ENCODE results near the gene KLHDC10.
"Not testable (repeated sequence)": the region's sequence is repeated elsewhere in the genome, so short reads cannot be mapped to it uniquely, and the experiment has no call there.

The KLHDC10 gene

DNA sequence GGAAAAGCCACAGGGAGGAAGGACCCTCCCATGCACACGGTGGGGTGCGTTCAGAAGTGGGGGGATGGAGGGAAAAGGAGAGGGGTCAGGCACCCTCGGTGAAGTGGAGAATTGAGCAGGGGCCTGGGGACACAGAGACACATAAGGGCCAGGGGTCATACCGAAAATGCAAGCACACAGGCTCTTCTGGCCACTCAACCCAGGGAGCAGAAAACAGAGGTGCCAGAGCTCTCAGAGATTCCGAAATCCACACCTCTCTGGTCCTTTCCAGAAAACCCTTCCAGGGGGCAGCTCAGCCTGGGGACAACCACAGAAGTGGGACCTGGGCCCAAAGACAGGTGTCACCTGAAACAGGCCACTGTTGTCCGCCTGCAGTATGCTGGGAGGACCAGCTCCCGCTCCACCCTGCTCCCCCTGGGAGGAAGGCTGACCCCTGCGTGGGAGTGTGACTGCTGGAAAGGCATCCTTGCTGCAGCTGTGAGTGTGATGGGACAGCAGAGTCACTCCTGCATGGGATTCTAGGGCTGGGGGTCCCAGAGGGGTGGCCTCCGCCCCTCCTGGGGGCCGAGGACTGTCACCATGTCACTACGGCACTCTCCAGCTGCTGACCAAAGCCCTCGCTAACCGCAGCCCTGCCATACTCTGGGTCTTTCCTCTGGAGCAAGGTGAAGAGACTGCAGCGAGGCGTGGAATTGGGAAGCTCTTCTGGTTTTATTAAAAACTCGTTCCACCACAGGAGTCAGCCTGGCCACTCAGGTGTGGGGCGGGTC lies 71.7 kb downstream of the KLHDC10 start:
- DNase-seq (ENCODE audit: low spot score): no peak

GRCh38 chr7:130142654-130143333 lies 72.5 kb downstream of the KLHDC10 start:
- no peak for DNase-seq (ENCODE audit: low spot score)

DNA sequence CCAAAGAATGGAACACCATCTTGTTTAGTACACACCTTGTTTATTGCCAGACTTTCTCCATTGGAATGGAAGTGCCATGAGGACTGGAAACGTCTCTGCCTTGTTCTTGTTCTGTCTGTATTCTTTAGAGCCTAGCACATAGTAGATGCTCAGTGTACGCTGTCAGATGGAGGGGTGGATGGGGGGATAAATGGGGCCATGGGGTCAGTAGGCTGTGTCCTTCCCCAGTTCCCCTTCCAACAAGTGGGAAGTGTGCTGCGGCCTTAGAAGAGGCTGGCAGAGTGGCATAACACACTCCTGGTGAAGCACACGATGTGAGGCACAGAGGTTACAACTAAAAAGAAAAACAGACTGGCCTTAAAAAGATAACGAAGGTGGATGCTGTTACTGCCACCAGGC lies 73.0 kb downstream of the KLHDC10 start:
- no peak for DNase-seq (ENCODE audit: low spot score)

DNA sequence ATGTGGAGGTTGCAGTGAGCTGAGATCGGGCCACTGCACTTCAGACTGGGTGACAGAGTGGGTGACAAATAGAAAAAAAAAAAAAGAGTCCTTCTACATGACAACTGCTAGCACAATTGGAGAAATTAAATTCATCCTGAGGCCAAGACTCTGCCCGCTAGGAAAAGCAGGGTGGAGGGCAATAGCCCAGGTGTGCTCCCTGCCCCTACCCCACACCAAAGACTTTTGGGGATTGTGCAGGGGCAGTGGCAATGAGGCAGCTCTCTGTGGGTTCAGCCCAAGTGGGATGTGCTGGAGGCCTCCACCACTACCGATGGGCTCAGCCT lies 73.6 kb downstream of the KLHDC10 start:
- DNase-seq (ENCODE audit: low spot score): no peak

DNA sequence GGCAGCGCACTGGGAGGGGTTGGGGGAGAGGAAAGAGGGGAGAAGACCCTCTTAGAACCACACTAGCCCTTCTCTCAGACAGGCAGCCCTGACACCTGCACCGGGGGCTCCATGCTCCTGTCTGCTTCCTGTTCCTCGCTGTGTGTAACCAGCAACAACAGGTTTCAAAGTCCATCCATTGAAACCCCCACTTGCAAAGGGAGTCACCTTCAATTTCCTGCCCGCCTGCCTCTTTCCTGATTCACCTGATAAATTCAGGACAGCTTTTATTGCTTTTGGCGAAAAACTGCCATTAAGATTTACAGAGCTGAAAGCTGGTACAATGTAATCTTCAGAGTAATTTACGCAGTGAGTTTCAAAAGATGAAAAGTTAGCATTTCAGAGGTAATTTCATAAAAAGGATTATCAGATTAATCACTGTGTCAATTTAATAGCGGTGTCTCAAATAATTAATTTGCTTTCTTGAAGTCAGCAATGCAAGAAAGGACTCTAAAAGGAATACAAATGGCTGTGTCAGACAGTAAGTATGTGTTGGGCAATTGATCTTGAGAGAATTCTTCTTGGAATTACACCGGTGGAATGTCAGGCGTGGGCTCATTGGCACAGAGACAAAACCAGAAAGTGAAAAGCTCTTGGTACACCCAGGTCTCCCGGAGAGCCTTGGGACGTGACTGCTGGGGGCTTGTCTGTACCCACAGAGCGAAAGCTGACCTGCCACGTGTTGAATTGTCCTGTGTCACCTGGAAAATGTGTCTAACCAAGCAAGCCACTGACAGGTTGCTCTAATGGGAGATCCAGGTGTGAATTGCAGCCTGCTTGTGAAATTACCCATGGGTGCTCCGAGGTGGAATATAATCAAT lies 74.2 kb downstream of the KLHDC10 start:
- DNase-seq (ENCODE audit: low spot score): peak; percentile 55

DNA sequence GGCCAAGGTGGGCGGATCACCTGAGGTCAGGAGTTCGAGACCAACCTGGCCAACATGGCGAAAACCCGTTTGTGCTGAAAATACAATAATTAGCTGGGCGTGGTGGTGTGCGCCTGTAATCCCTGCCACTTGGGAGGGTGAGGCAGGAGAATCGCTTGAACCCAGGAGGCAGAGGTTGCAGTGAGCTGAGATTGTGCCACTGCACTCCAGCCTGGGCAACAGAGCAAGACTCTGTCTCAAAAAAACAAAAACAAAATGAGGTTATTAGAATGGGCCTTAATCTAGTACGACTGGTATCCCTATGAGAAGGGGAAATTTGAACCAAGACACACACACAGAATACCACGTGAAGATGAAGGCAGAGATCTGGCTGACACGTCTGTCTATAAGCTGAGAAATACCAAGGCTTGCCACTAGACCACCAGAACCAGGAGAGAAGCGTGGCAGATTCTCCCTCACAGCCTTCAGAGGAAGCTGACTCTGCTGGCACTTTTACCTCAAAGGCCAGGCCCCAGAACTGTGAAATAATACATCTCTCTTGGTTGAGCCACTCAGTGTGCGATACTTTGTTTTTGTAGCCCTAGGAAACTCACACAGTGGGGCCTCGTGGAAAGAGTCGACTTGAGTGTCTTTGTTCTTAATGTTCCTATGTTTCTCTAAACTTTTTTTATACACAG lies 75.2 kb downstream of the KLHDC10 start:
- no peak for DNase-seq (ENCODE audit: low spot score)

DNA sequence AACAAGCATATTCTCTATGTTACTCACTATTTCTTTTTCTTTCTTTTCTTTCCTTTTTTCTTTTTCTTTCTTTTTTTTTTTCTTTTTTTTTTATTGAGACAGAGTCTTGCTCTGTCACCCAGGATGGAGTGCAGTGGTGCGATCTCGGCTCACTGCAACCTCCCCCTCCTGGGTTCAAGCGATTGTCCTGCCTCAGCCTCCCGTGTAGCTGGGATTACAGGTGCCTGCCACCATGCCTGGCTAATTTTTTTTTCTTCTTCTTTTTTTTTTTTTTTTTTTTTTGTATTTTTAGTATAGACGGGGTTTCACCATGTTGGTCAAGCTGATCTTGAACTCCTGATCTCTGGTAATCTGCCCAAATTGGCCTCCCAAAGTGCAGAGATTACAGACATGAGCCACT lies 75.8 kb downstream of the KLHDC10 start:
- not testable (repeated sequence) for DNase-seq (ENCODE audit: low spot score)

DNA sequence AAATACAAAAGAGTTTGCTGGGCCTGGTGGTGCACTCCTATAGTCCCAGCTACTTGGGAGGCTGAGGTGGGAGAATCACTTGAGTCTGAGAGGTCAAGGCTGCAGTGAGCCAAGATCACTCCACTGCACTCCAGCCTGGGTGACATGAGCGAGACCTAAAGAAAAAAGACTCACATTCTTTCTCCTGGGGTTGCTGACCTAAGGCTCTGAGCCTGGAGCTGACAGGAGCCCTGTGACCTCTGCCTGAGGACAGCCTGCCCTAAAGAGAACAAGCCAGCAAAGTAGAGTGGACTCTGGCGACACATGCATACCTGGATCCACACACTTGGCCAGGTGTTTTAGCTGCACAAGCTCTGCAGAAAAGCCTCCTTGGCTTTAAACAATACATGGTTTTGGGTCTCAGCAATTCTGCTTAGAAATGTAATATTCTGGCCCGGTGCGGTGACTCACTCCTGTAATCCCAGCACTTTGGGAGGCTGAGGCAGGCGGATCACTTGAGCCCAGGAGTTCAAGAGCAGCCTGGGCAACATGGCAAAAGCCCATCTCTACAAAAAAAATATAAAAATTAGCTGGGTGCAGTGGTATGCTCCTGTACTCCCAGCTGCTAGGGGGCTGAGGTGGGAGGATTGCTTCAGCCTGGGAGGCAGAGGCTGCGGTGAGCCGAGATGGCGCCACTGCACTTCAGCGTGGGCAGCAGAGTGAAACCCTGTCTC lies 76.5 kb downstream of the KLHDC10 start:
- DNase-seq (ENCODE audit: low spot score): no peak

DNA sequence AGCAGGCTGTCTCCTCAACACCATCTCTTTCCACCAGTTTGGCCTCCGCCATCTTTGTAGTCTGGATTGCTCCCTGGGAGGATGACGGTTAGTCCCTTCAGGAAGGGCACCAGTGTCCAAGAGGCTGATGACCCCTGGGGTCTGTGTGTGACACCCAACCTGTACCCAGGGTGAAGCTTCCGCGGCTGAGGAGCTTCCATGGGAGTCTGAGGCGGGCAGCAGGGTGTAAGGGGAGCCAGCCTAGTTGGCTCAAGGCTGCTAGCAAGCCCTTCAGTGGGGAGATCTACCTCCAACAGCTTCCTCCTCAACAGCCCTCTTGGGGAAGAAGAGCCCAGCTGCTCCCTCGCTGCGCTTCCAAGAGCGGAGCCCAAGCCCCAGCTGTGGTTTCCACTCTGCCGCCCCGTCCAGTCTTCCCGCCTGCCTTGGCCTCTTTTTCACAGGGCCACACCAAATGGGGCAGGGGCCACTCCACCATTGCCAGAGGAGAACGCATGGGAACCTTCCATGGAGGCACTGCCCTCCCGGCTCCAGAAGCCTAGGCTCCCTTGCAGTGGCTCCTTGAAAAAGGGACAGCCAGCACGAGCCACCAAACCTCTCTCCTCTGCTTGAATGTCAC lies 77.5 kb downstream of the KLHDC10 start:
- DNase-seq (ENCODE audit: low spot score): no peak

- DNase-seq (ENCODE audit: low spot score): no peak
Observed at GRCh38 chr7:130148561-130148960, 78.2 kb downstream of the KLHDC10 start.

DNA sequence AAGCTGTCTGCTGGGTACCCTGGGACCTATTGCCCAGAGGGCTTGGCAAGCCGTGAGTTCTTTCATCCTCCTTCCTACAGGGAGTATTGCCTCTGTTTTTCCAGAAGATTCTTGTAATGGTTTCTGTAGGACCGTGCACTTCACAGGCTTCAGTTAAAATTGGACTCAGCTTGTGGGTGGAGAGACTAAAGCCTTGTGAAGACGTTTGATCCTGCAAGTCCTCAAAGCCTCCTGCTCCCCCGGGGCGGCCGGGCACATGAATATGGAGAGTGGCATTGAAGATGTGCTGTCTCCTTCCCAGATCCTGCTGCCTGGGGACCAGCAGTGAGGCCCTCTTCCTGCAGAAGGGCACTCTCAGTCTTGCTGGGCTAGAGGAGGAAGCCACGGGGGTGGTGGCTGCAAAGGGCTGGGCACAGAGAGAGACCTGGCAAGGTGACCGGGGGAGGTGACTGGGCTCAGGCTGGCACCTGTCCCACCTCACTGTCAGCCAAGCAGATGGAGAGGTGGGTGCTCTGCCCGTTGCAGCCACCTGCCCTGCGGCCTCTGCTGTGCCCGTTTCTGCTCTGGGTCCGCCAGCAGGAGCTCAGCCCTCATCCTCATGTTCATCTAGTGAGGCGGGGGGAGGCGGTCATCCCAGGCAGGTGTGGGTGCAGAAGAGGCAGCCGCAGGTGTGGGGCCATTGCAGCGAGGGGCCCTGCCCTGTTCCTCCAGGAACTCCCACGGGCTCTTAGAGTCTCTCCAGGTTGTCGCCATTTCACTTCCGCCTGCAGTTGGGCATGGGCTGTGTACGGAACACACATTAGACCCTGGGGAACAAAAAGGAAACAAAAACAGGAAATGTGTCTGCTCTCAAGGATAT lies 79.2 kb downstream of the KLHDC10 start:
- no peak for DNase-seq (ENCODE audit: low spot score)

- DNase-seq (ENCODE audit: low spot score): no peak
Observed at GRCh38 chr7:130150587-130150986, 80.3 kb downstream of the KLHDC10 start.

GRCh38 chr7:130151591-130152492 lies 81.5 kb downstream of the KLHDC10 start:
- peak; percentile 85 for DNase-seq (ENCODE audit: low spot score)

- DNase-seq (ENCODE audit: low spot score): no peak
Observed at GRCh38 chr7:130152493-130153210, 82.3 kb downstream of the KLHDC10 start.

- no peak for DNase-seq (ENCODE audit: low spot score)
Observed at GRCh38 chr7:130153211-130153908, 83.0 kb downstream of the KLHDC10 start.

DNA sequence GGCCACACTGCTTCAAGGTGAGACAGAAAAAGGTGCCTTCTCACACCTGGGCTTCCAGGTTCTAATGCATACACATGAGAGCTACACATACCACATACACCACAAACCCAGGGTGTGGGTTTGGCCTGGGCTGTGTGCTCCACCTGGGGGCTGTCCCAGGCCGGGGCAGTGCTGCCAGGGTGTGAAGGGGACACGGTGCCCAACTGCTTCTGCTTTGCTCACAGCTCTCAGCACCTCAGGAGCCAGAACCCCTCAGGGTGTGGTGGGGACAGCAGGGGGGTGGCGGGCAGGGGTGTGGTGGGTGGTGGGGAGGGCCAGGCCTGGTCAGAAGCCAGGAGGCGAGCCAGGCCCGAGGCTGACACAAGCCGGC lies 83.8 kb downstream of the KLHDC10 start:
- peak; percentile 63 for DNase-seq (ENCODE audit: low spot score)

DNA sequence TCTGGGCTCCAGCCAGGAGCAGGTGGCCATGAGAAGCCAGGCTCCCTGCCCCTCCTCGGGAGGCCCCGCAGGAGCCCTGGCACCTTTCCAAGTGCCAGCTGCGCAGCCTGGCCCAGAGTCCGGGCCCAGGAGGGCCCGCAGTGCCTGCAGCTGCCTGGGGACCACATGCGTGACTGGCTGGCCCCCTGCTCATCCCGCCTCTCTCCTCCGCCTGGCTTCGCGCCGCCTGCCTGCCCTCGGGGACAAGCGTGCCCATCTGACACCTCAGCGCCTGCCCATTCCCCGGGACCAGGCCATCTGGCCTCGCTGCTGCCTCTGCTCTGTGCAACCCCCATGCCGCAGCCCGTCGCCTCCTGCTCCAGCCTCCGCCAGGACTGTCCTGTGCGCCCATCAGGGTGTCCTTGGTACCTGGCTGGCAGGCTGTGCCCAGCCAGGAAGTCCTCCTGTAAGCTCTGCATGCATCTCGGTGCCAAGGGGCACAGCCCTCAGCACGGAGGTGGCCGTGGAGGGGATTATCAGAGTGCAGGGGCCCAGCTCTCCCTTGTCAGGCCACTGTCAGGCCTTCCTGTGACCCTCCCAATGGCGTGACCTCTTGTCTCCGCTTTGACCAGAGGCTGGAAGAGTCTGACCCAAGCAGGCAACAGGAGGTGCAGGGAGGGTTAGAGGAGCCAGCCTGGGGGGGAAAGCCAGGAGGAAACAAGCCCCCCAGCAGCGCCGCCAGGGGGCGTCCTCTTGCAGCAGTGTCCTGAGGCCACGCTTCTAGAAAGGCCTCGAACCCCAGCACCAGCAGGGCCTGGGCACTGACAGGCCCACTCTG lies 84.4 kb downstream of the KLHDC10 start:
- DNase-seq (ENCODE audit: low spot score): peak; percentile 22
